OCI-LY1 (cell line): ENCODE results near the gene BMPR1B.

Source experiments
- H2AFZ ChIP-seq: fragments of 200-600 bp; sonication (generic), shearing (Covaris generic); 2 replicates; pipeline ENCODE4 v1.6.0; 2014; ENCODE audit warnings: antibody characterized with exemption, mild to moderate bottlenecking, low read length
- H3F3A ChIP-seq: fragments of 200-600 bp; sonication (generic), shearing (Covaris generic); 2 replicates; pipeline ENCODE4 v1.6.0; 2014; ENCODE audit warnings: mild to moderate bottlenecking, antibody characterized with exemption, low read length, moderate library complexity; ENCODE audit not compliant: insufficient read depth
- H3K27ac ChIP-seq: fragments of 200-600 bp; sonication (generic); 2 replicates; pipeline ENCODE4 v1.5.1; 2014; ENCODE audit warnings: low read length, mixed run types, mild to moderate bottlenecking, low read depth; ENCODE audit not compliant: poor library complexity, severe bottlenecking
- H3K27me3 ChIP-seq: fragments of 200-600 bp; sonication (generic); 2 replicates; pipeline ENCODE4 v1.6.0; 2014; ENCODE audit warnings: antibody characterized with exemption, mild to moderate bottlenecking, low read length, moderate library complexity; ENCODE audit not compliant: insufficient read depth
- H3K36me3 ChIP-seq: fragments of 200-600 bp; sonication (generic); 2 replicates; pipeline ENCODE4 v1.6.1; 2014; ENCODE audit warnings: mild to moderate bottlenecking, antibody characterized with exemption, low read length, moderate library complexity, mixed read lengths; ENCODE audit not compliant: insufficient read depth
- H3K4me1 ChIP-seq: fragments of 200-600 bp; sonication (generic); 2 replicates; pipeline ENCODE4 v1.5.1; 2014; ENCODE audit warnings: mild to moderate bottlenecking, low read length, moderate library complexity; ENCODE audit not compliant: insufficient read depth, severe bottlenecking
- H3K4me2 ChIP-seq: fragments of 200-600 bp; sonication (generic), shearing (Covaris generic); 2 replicates; pipeline ENCODE4 v1.6.1; 2014; ENCODE audit warnings: low read length
- H3K4me3 ChIP-seq: fragments of 200-600 bp; sonication (generic); 2 replicates; pipeline ENCODE4 v1.5.1; 2014; ENCODE audit warnings: low read length, low read depth, mild to moderate bottlenecking, mixed read lengths; ENCODE audit not compliant: poor library complexity, severe bottlenecking
- H3K79me2 ChIP-seq: fragments of 200-600 bp; shearing (Covaris generic); 2 replicates; pipeline ENCODE4 v1.6.1; 2016; ENCODE audit warnings: mixed run types, low read length, mixed read lengths; ENCODE audit not compliant: insufficient read depth
- H3K9ac ChIP-seq: fragments of 200-600 bp; sonication (generic), shearing (Covaris generic); 2 replicates; pipeline ENCODE4 v1.6.1; 2014; ENCODE audit warnings: mild to moderate bottlenecking, low read length, mixed read lengths
- H3K9me2 ChIP-seq: fragments of 200-600 bp; sonication (generic), shearing (Covaris generic); 2 replicates; pipeline ENCODE4 v1.6.1; 2014; ENCODE audit warnings: low read depth, mild to moderate bottlenecking, low read length, mixed read lengths
- H3K9me3 ChIP-seq: fragments of 200-600 bp; shearing (Covaris generic); 2 replicates; pipeline ENCODE4 v1.6.1; 2014; ENCODE audit warnings: low read length, mixed read lengths
- H4K20me1 ChIP-seq: fragments of 200-600 bp; sonication (generic), shearing (Covaris generic); 2 replicates; pipeline ENCODE4 v1.6.0; 2016; ENCODE audit warnings: mild to moderate bottlenecking, low read length; ENCODE audit not compliant: insufficient read depth
- CTCF ChIP-seq: fragments of 200-600 bp; sonication (generic), shearing (Covaris generic); IDR thresholded peaks from 2 replicates; pipeline ENCODE4 v1.5.1; 2017; ENCODE audit warnings: mild to moderate bottlenecking, antibody characterized with exemption, low read length, moderate library complexity, mixed read lengths
- EZH2 ChIP-seq: fragments of 200-600 bp; sonication (generic), shearing (Covaris generic); IDR thresholded peaks from 2 replicates; pipeline ENCODE4 v1.8.0; 2017; ENCODE audit warnings: borderline replicate concordance, mixed run types, mild to moderate bottlenecking, antibody characterized with exemption, low read length, moderate library complexity, mixed read lengths

Gene BMPR1B

GRCh38 chr4:94978904-94979303, 221.1 kb downstream of the BMPR1B start:
- Histone ChIP-seq H3K9me3 (no peaks in the 10 kb centered on the region), H3K27ac (no peak overlapping the region), H4K20me1 (no peaks in the 10 kb centered on the region), H3K9ac (no peak overlapping the region), H3K79me2 (no peaks in the 10 kb centered on the region), H3K27me3 (no peaks in the 10 kb centered on the region), H3K36me3 (no peaks in the 10 kb centered on the region), H2AFZ (no peak overlapping the region), H3K4me2 (no peak overlapping the region), H3F3A (no peaks in the 10 kb centered on the region), H3K4me3 (no peak overlapping the region), H3K9me2 (no peaks in the 10 kb centered on the region), H3K4me1 (no peaks in the 10 kb centered on the region)
- no peak for TF ChIP-seq CTCF
- TF ChIP-seq EZH2 = no peak

GRCh38 chr4:94979621-94980020, 221.9 kb downstream of the BMPR1B start:
- no peak overlapping the region for H3K4me3 ChIP-seq
- H3K27me3 ChIP-seq = no peaks in the 10 kb centered on the region
- H3K36me3 ChIP-seq = no peaks in the 10 kb centered on the region
- TF ChIP-seq CTCF = no peak
- no peak for TF ChIP-seq EZH2
- H3F3A ChIP-seq = no peaks in the 10 kb centered on the region
- H3K79me2 ChIP-seq = no peaks in the 10 kb centered on the region
- no peak overlapping the region for H3K4me2 ChIP-seq
- H3K27ac ChIP-seq = no peak overlapping the region
- no peaks in the 10 kb centered on the region for H4K20me1 ChIP-seq
- no peaks in the 10 kb centered on the region for H3K4me1 ChIP-seq
- no peaks in the 10 kb centered on the region for H3K9me2 ChIP-seq
- no peaks in the 10 kb centered on the region for H3K9me3 ChIP-seq
- H2AFZ ChIP-seq = no peak overlapping the region
- no peak overlapping the region for H3K9ac ChIP-seq

GRCh38 chr4:94995684-94996394, 238.1 kb downstream of the BMPR1B start:
- Histone ChIP-seq H3K36me3 (no peaks in the 10 kb centered on the region), H3K9me2 (no peaks in the 10 kb centered on the region), H3K27me3 (no peaks in the 10 kb centered on the region), H2AFZ (no peak overlapping the region), H3K4me2 (no peak overlapping the region), H4K20me1 (no peaks in the 10 kb centered on the region), H3K4me1 (no peaks in the 10 kb centered on the region), H3K4me3 (no peak overlapping the region), H3K79me2 (no peaks in the 10 kb centered on the region), H3K27ac (no peak overlapping the region), H3K9me3 (no peaks in the 10 kb centered on the region), H3K9ac (no peak overlapping the region), H3F3A (no peaks in the 10 kb centered on the region)
- TF ChIP-seq EZH2 (no peak), CTCF (no peak)
